Nephron progenitor cell (in vitro differentiated cells): ENCODE measurements around the gene ACKR2.

Source experiments
- DNase-seq: peaks from one replicate; pipeline ENCODE4 v3.0.0; 2021
- H3K27ac Mint-ChIP-seq: 2 replicates; pipeline ENCODE4 v1.8.0; 2021; ENCODE audit warnings: mild to moderate bottlenecking, moderate library complexity, mixed read lengths
- H3K27me3 Mint-ChIP-seq: 2 replicates; pipeline ENCODE4 v1.8.0; 2021; ENCODE audit warnings: mild to moderate bottlenecking, low read depth, mixed read lengths; ENCODE audit not compliant: poor library complexity
- H3K36me3 Mint-ChIP-seq: 2 replicates; pipeline ENCODE4 v1.8.0; 2021; ENCODE audit warnings: low read depth, mixed read lengths
- H3K4me1 Mint-ChIP-seq: 2 replicates; pipeline ENCODE4 v1.8.0; 2021; ENCODE audit warnings: mixed read lengths
- H3K4me3 Mint-ChIP-seq: 2 replicates; pipeline ENCODE4 v1.8.0; 2021; ENCODE audit warnings: mild to moderate bottlenecking, moderate library complexity, mixed read lengths
- H3K9me3 Mint-ChIP-seq: 2 replicates; pipeline ENCODE4 v1.8.0; 2021; ENCODE audit warnings: mild to moderate bottlenecking, moderate library complexity, mixed read lengths
- CTCF ChIP-seq: fragments of 200-600 bp; sonication (generic); IDR thresholded peaks from 2 replicates; pipeline ENCODE4 v1.5.0; 2021; ENCODE audit warnings: antibody characterized with exemption

ACKR2 gene

GRCh38 chr3:42769477-42770131, 39.6 kb upstream of the ACKR2 start:
- DNase-seq: no peak
- Mint-ChIP-seq H3K27me3 (peaks cover 33% of the 10 kb centered on the region), H3K27ac (no peak overlapping the region), H3K4me3 (no peak overlapping the region), H3K4me1 (peaks cover 14% of the 10 kb centered on the region), H3K36me3 (peaks cover 5% of the 10 kb centered on the region), H3K9me3 (peaks cover 17% of the 10 kb centered on the region)
- TF ChIP-seq CTCF: no peak

GRCh38 chr3:42771271-42771670, 38.0 kb upstream of the ACKR2 start:
- Mint-ChIP-seq H3K4me3 (no peak overlapping the region), H3K27me3 (peaks cover 27% of the 10 kb centered on the region), H3K36me3 (peaks cover 7% of the 10 kb centered on the region), H3K9me3 (peaks cover 17% of the 10 kb centered on the region), H3K4me1 (peaks cover 14% of the 10 kb centered on the region), H3K27ac (no peak overlapping the region)
- no peak for DNase-seq
- TF ChIP-seq CTCF: no peak

- peaks cover 19% of the 10 kb centered on the region for H3K36me3 Mint-ChIP-seq
- peak; percentile 97 for DNase-seq
- no peak for TF ChIP-seq CTCF
- H3K4me3 Mint-ChIP-seq: peak within 1 kb of the TSS; percentile 92
- peaks cover 14% of the 10 kb centered on the region for H3K4me1 Mint-ChIP-seq
- peak within 1 kb of the TSS; percentile 84 for H3K27ac Mint-ChIP-seq
- peaks cover 17% of the 10 kb centered on the region for H3K9me3 Mint-ChIP-seq
- peaks cover 21% of the 10 kb centered on the region for H3K27me3 Mint-ChIP-seq
Observed at GRCh38 chr3:42772670-42773408, 36.4 kb upstream of the ACKR2 start, which contains the start of gene CCDC13. TSS of gene CCDC13 (minus strand) at chr3:42773253. CDS start at chr3:42758345, 14,908 bp downstream.

GRCh38 chr3:42773409-42773751, 35.9 kb upstream of the ACKR2 start:
- no peak for TF ChIP-seq CTCF
- Mint-ChIP-seq H3K4me1 (peaks cover 14% of the 10 kb centered on the region), H3K4me3 (peak overlapping the region; percentile 92), H3K36me3 (peaks cover 24% of the 10 kb centered on the region), H3K9me3 (peaks cover 14% of the 10 kb centered on the region), H3K27me3 (peaks cover 21% of the 10 kb centered on the region), H3K27ac (peak overlapping the region; percentile 84)
- no peak for DNase-seq

- no peak overlapping the region for H3K4me3 Mint-ChIP-seq
- H3K9me3 Mint-ChIP-seq: no peaks in the 10 kb centered on the region
- no peak for DNase-seq
- no peak overlapping the region for H3K27ac Mint-ChIP-seq
- TF ChIP-seq CTCF: no peak
- H3K4me1 Mint-ChIP-seq: no peaks in the 10 kb centered on the region
- peaks cover 4% of the 10 kb centered on the region for H3K27me3 Mint-ChIP-seq
- peaks cover 32% of the 10 kb centered on the region for H3K36me3 Mint-ChIP-seq
Observed at GRCh38 chr3:42778644-42779043, 30.6 kb upstream of the ACKR2 start.

GRCh38 chr3:42780398-42780797, 28.8 kb upstream of the ACKR2 start:
- no peak overlapping the region for H3K4me3 Mint-ChIP-seq
- no peak overlapping the region for H3K27ac Mint-ChIP-seq
- no peaks in the 10 kb centered on the region for H3K4me1 Mint-ChIP-seq
- no peak for TF ChIP-seq CTCF
- H3K9me3 Mint-ChIP-seq: no peaks in the 10 kb centered on the region
- peaks cover 34% of the 10 kb centered on the region for H3K36me3 Mint-ChIP-seq
- DNase-seq: no peak
- no peaks in the 10 kb centered on the region for H3K27me3 Mint-ChIP-seq
